SK-N-SH (cell line): ENCODE measurements around the gene GTF2F2. TPM values are rescaled to one million over a fixed set of nuclear protein-coding genes. Genes with fewer than 3 reads are reported as not detected.

Experiments used
- CTCF ChIA-PET: fragments of 300-600, 350-600 bp; formaldehyde crosslinking; extraction: SDS; loops from one replicate; lab custom pipeline; 2021; lab: Yijun Ruan, JAX
- POLR2A ChIA-PET: fragments of 350-600 bp; sonication (Branson Sonifier 250); formaldehyde crosslinking; extraction: SDS; loops from one replicate; lab custom pipeline; 2020; ENCODE audit warnings: antibody characterized with exemption, inconsistent platforms; lab: Yijun Ruan, JAX
- DNase-seq: peaks from one replicate; pipeline ENCODE4 v3.0.0; 2012
- H2AFZ ChIP-seq: fragments of 200-600 bp; sonication (generic); 2 replicates; pipeline ENCODE4 v1.8.1; 2016; ENCODE audit warnings: antibody characterized with exemption, mild to moderate bottlenecking, low read depth
- H3F3A ChIP-seq: fragments of 200-600 bp; sonication (generic); replicated peaks from 2 replicates; pipeline ENCODE3; 2016; ENCODE audit warnings: antibody characterized with exemption, mild to moderate bottlenecking; ENCODE audit not compliant: insufficient read depth
- H3K27ac ChIP-seq, 2 experiments: fragments of 200-500 bp in 1 of 2; fragments of 200-600 bp in 1 of 2; sonication (Bioruptor generic) in 1 of 2; sonication (generic), shearing (Covaris generic) in 1 of 2; 2 replicates each; pipeline versions ENCODE4 v1.5.1 to v1.6.1; 2014 to 2016; ENCODE audit warnings: low read depth in 2 of 2, inconsistent platforms in 1 of 2, low read length in 1 of 2, mild to moderate bottlenecking in 1 of 2, mixed read lengths in 1 of 2
- H3K27me3 ChIP-seq: fragments of 200-600 bp; sonication (generic), shearing (Covaris generic); 2 replicates; pipeline ENCODE4 v1.6.1; 2016; ENCODE audit warnings: mixed run types; ENCODE audit not compliant: insufficient read depth
- H3K36me3 ChIP-seq, 2 experiments: fragments of 200-500 bp in 1 of 2; fragments of 200-600 bp in 1 of 2; sonication (Bioruptor generic) in 1 of 2; sonication (generic) in 1 of 2; replicated peaks in 1 of 2; 2 replicates each; pipeline versions ENCODE3 to v1.5.1; 2014 to 2016; ENCODE audit warnings: low read length in 1 of 2, mild to moderate bottlenecking in 1 of 2; ENCODE audit not compliant: insufficient read depth in 2 of 2, control insufficient read depth in 1 of 2
- H3K4me1 ChIP-seq, 2 experiments: fragments of 200-500 bp in 1 of 2; fragments of 200-600 bp in 1 of 2; sonication (Bioruptor generic) in 1 of 2; sonication (generic), shearing (Covaris generic) in 1 of 2; 2 replicates each; pipeline versions ENCODE4 v1.5.1 to v1.6.1; 2014 to 2016; ENCODE audit warnings: low read depth in 1 of 2, low read length in 1 of 2, mixed run types in 1 of 2; ENCODE audit not compliant: insufficient read depth in 2 of 2, control insufficient read depth in 1 of 2
- H3K4me2 ChIP-seq: fragments of 200-600 bp; sonication (generic), shearing (Covaris generic); 2 replicates; pipeline ENCODE4 v1.6.1; 2017; ENCODE audit warnings: mixed run types
- H3K4me3 ChIP-seq, 2 experiments: fragments of 200-500 bp in 1 of 2; fragments of 200-600 bp in 1 of 2; sonication (Bioruptor generic) in 1 of 2; sonication (generic), shearing (Covaris generic) in 1 of 2; 2 replicates each; pipeline versions ENCODE4 v1.5.1 to v1.8.1; 2014 to 2016; ENCODE audit warnings: low read depth in 2 of 2, inconsistent platforms in 1 of 2, low read length in 1 of 2, mild to moderate bottlenecking in 1 of 2, mixed read lengths in 1 of 2, moderate library complexity in 1 of 2
- H3K79me2 ChIP-seq: fragments of 200-600 bp; sonication (generic); 2 replicates; pipeline ENCODE4 v1.8.1; 2017; ENCODE audit warnings: mild to moderate bottlenecking; ENCODE audit not compliant: insufficient read depth
- H3K9ac ChIP-seq: fragments of 200-600 bp; sonication (generic); 2 replicates; pipeline ENCODE4 v1.6.1; 2017; ENCODE audit warnings: mixed run types
- H3K9me2 ChIP-seq: fragments of 200-600 bp; sonication (generic); 2 replicates; pipeline ENCODE4 v1.6.1; 2017; ENCODE audit warnings: mixed run types
- H3K9me3 ChIP-seq: fragments of 200-600 bp; sonication (generic); 2 replicates; pipeline ENCODE4 v1.6.1; 2017; ENCODE audit warnings: mixed run types, mild to moderate bottlenecking, moderate library complexity
- H4K20me1 ChIP-seq: fragments of 200-600 bp; sonication (generic); 2 replicates; pipeline ENCODE4 v1.6.1; 2017; ENCODE audit warnings: mild to moderate bottlenecking, mixed run types; ENCODE audit not compliant: insufficient read depth
- EZH2phosphoT487 ChIP-seq: fragments of 200-600 bp; sonication (generic); IDR thresholded peaks from 2 replicates; pipeline ENCODE4 v1.6.1; 2017; ENCODE audit warnings: low read depth, mixed run types, mild to moderate bottlenecking, antibody characterized with exemption, moderate library complexity, borderline replicate concordance
- FOXM1 ChIP-seq: IDR thresholded peaks from 2 replicates; pipeline ENCODE4 v1.4.0; 2012; ENCODE audit warnings: low read depth, mild to moderate bottlenecking
- JUND ChIP-seq: IDR thresholded peaks from 2 replicates; pipeline ENCODE4 v1.4.0; 2012
- MEF2A ChIP-seq: IDR thresholded peaks from 2 replicates; pipeline ENCODE4 v1.4.0; 2012; ENCODE audit warnings: low read depth, borderline replicate concordance
- NFIC ChIP-seq: IDR thresholded peaks from 2 replicates; pipeline ENCODE4 v1.4.0; 2012; ENCODE audit warnings: borderline replicate concordance
- RCOR1 ChIP-seq: fragments of 150-350 bp; IDR thresholded peaks from 2 replicates; pipeline ENCODE4 v1.6.1; 2017; ENCODE audit warnings: antibody characterized with exemption, low read length
- RFX5 ChIP-seq: IDR thresholded peaks from 2 replicates; pipeline ENCODE4 v1.6.1; 2012; ENCODE audit warnings: mild to moderate bottlenecking, improper control_type of control experiment, low read length
- WGBS: methylation state at CpG from one replicate; pipeline ENCODE4 v1.1.6; 2017; ENCODE audit warnings: low lambda C conversion rate; 5-methylcytosine and 5-hydroxymethylcytosine counted together
- polyA plus RNA-seq, 3 experiments: library from polyadenylated mRNA; depleted of rRNA; stranded (reverse); fragments of >200 nt; gene quantifications; 2 replicates each; pipeline ENCODE4 v1.2.3, GENCODE V29; 2012
- TF ChIP-seq, protein P1 (sequence below): IDR thresholded peaks from 2 replicates; pipeline ENCODE4 v1.4.0; 2012; ENCODE audit warnings: low read depth, borderline replicate concordance
- TF ChIP-seq, protein P2 (sequence below): fragments of 200-600 bp; sonication (generic); IDR thresholded peaks from 2 replicates; pipeline ENCODE4 v1.6.1; 2017; ENCODE audit warnings: antibody characterized with exemption, mild to moderate bottlenecking, moderate library complexity

GTF2F2 gene
- polyA plus RNA-seq, 1 of the 3 experiments (the other 2 are of a cell fraction): 24.2 TPM

DNA sequence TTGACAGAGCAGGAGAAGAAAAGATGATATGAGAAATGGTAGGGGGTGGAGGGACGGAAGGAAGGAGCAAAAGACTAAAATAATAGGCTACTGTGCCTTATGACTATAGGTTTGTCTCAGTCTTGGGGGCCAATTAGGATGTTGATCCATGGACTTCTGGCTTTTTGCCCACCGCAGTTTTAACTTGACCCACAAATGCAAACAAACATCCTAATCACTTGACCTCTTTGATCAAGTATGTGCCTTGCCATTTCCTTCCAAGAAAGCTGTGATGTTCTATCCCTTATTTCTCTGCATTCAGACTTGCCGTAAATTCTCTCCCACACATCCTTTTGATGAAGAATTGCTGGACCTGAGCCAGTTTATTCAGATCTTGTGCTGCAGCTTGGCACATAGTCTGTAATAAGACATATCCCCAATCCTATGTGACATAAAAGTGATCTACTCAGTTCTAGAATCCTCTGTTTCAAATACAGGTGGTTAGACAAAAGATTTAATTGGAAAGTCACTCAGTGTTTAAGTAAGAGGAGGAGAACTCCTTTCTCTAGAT, 157.9 kb downstream of the GTF2F2 start:
- CTCF ChIA-PET: no interaction called here
- TF ChIP-seq JUND (no peak), RFX5 (no peak), NFIC (peak; percentile 43; the same call in 1 of the 2 replicates)
- TF ChIP-seq, protein P1, sequence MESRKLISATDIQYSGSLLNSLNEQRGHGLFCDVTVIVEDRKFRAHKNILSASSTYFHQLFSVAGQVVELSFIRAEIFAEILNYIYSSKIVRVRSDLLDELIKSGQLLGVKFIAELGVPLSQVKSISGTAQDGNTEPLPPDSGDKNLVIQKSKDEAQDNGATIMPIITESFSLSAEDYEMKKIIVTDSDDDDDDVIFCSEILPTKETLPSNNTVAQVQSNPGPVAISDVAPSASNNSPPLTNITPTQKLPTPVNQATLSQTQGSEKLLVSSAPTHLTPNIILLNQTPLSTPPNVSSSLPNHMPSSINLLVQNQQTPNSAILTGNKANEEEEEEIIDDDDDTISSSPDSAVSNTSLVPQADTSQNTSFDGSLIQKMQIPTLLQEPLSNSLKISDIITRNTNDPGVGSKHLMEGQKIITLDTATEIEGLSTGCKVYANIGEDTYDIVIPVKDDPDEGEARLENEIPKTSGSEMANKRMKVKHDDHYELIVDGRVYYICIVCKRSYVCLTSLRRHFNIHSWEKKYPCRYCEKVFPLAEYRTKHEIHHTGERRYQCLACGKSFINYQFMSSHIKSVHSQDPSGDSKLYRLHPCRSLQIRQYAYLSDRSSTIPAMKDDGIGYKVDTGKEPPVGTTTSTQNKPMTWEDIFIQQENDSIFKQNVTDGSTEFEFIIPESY: no peak
- TF ChIP-seq, protein P2, sequence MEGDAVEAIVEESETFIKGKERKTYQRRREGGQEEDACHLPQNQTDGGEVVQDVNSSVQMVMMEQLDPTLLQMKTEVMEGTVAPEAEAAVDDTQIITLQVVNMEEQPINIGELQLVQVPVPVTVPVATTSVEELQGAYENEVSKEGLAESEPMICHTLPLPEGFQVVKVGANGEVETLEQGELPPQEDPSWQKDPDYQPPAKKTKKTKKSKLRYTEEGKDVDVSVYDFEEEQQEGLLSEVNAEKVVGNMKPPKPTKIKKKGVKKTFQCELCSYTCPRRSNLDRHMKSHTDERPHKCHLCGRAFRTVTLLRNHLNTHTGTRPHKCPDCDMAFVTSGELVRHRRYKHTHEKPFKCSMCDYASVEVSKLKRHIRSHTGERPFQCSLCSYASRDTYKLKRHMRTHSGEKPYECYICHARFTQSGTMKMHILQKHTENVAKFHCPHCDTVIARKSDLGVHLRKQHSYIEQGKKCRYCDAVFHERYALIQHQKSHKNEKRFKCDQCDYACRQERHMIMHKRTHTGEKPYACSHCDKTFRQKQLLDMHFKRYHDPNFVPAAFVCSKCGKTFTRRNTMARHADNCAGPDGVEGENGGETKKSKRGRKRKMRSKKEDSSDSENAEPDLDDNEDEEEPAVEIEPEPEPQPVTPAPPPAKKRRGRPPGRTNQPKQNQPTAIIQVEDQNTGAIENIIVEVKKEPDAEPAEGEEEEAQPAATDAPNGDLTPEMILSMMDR: no peak
- POLR2A ChIA-PET: no interaction called here
- Histone ChIP-seq H2AFZ (no peak overlapping the region), H3K27me3 (no peaks in the 10 kb centered on the region), H3F3A (no peaks in the 10 kb centered on the region), H3K36me3 (peaks cover 0 to 17% of the 10 kb centered on the region in 2 experiments), H3K79me2 (no peaks in the 10 kb centered on the region), H4K20me1 (no peaks in the 10 kb centered on the region), H3K4me1 (peaks cover 0 to 4% of the 10 kb centered on the region in 2 experiments; a peak in 1 of 4 replicates), H3K4me3 (no peak overlapping the region), H3K9me3 (no peaks in the 10 kb centered on the region), H3K9ac (no peak overlapping the region), H3K9me2 (no peaks in the 10 kb centered on the region), H3K27ac (no peak overlapping the region), H3K4me2 (no peak overlapping the region)
- WGBS: 97% methylated on average over 3 of the region's 3 CpGs
- no peak for DNase-seq

DNA sequence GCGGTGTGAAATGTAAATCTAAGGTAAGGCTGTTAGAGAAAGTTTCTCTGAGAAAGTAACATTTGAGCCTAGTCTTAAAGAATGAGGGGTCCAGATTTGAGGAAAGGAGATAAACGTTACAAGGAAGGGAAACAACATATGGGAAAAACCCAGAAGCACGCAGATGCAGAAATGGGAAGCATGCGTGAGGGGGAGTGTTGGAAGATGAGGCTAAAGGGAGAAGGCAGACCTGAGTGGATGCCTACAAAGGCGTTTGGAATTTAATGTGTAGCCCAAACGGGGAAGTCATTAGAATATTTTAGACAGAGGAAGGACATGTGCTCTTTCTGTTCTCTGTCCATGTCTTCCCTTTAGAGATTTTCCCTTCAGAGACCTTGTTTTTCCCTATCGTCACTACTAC, 159.7 kb downstream of the GTF2F2 start:
- peaks cover 5% of the 10 kb centered on the region for H3F3A ChIP-seq
- H3K9me2 ChIP-seq: no peaks in the 10 kb centered on the region
- no peak for DNase-seq
- no peaks in the 10 kb centered on the region for H3K79me2 ChIP-seq
- H3K4me2 ChIP-seq: no peak overlapping the region
- no peak overlapping the region for H2AFZ ChIP-seq
- no peak overlapping the region for H3K27ac ChIP-seq
- ChIA-PET POLR2A (no interaction called here), CTCF (interaction anchor here (0.7 to 3.8 kb wide), 11 partner anchors 10 to 243 kb away, joined by 3 to 69 read pairs (median 8); no protein-coding TSS in a partner anchor)
- H3K9ac ChIP-seq: no peak overlapping the region
- H3K4me3 ChIP-seq: no peak overlapping the region
- TF ChIP-seq MEF2A: no peak
- no peak for TF ChIP-seq JUND
- no peak for TF ChIP-seq EZH2phosphoT487
- no peak for TF ChIP-seq NFIC
- TF ChIP-seq RCOR1: no peak
- no peak for TF ChIP-seq FOXM1
- peaks cover 4 to 28% of the 10 kb centered on the region in 2 experiments for H3K36me3 ChIP-seq
- 92% methylated on average over 7 of the region's 7 CpGs for WGBS
- H4K20me1 ChIP-seq: no peaks in the 10 kb centered on the region
- no peaks in the 10 kb centered on the region for H3K27me3 ChIP-seq
- H3K9me3 ChIP-seq: no peaks in the 10 kb centered on the region
- peaks cover 0 to 4% of the 10 kb centered on the region in 2 experiments; a peak in 1 of 4 replicates for H3K4me1 ChIP-seq
